CD14-positive monocyte (primary cell): ENCODE results near the gene VPS37C. TPM values are rescaled to one million over a fixed set of nuclear protein-coding genes. Genes with fewer than 3 reads are reported as not detected.
A peak's percentile ranks its signal among the peaks of the same experiment; 100 is the strongest.

Source experiments
- DNase-seq, 3 donors: peaks; one replicate each; pipeline ENCODE4 v3.0.0-alpha.2; 2011 to 2022
- H2AFZ ChIP-seq: 2 replicates; pipeline ENCODE4 v1.6.0; 2012; ENCODE audit warnings: mild to moderate bottlenecking, low read depth, low read length, inconsistent platforms; ENCODE audit not compliant: insufficient read depth, poor library complexity, severe bottlenecking
- H3K27ac ChIP-seq, 2 donors: 1 replicate in 1 of 2; 2 replicates in 1 of 2; pipeline ENCODE4 v1.5.1; 2012 to 2013; ENCODE audit warnings: low read length in 2 of 2, control low read depth in 1 of 2, inconsistent platforms in 1 of 2, low read depth in 1 of 2, mild to moderate bottlenecking in 1 of 2
- H3K27me3 ChIP-seq, 2 donors: one replicate each; pipeline versions ENCODE4 v1.6.0 to v1.6.1; 2011 to 2013; ENCODE audit warnings: low read length in 2 of 2; ENCODE audit not compliant: control insufficient read depth in 2 of 2, insufficient read depth in 2 of 2
- H3K36me3 ChIP-seq, 2 donors: replicated peaks in 1 of 2; 1 replicate in 1 of 2; 2 replicates in 1 of 2; pipeline versions ENCODE4 v1.5.1 to v1.6.1; 2012 to 2013; ENCODE audit warnings: low read length in 2 of 2, control low read depth in 1 of 2, inconsistent platforms in 1 of 2, mild to moderate bottlenecking in 1 of 2; ENCODE audit not compliant: insufficient read depth in 2 of 2, control insufficient read depth in 1 of 2
- H3K4me1 ChIP-seq, 2 donors: 1 replicate in 1 of 2; 2 replicates in 1 of 2; pipeline versions ENCODE4 v1.5.1 to v1.6.1; 2012 to 2013; ENCODE audit warnings: low read length in 2 of 2, control low read depth in 1 of 2, inconsistent platforms in 1 of 2, mild to moderate bottlenecking in 1 of 2, moderate library complexity in 1 of 2; ENCODE audit not compliant: insufficient read depth in 2 of 2, control insufficient read depth in 1 of 2
- H3K4me2 ChIP-seq: replicated peaks from 2 replicates; pipeline ENCODE3; 2012; ENCODE audit warnings: low read length, moderate library complexity, mild to moderate bottlenecking; ENCODE audit not compliant: poor library complexity, severe bottlenecking; ENCODE audit errors: extremely low read depth
- H3K4me3 ChIP-seq, 3 experiments: fragments of 200-600 bp in 1 of 3; sonication (generic) in 1 of 3; replicated peaks in 1 of 3; 1 replicate in 2 of 3; 2 replicates in 1 of 3; pipeline ENCODE4 v1.5.1; 2011 to 2013; ENCODE audit warnings: low read length in 3 of 3, mild to moderate bottlenecking in 3 of 3, control low read depth in 2 of 3, low read depth in 2 of 3, inconsistent platforms in 1 of 3, moderate library complexity in 1 of 3
- H3K79me2 ChIP-seq: 2 replicates; pipeline ENCODE4 v1.6.0; 2012; ENCODE audit warnings: mild to moderate bottlenecking, control low read depth, inconsistent platforms, low read length, moderate library complexity; ENCODE audit not compliant: insufficient read depth
- H3K9ac ChIP-seq: 2 replicates; pipeline ENCODE4 v1.6.0; 2017; ENCODE audit warnings: low read length, mild to moderate bottlenecking; ENCODE audit not compliant: insufficient read depth, poor library complexity, severe bottlenecking
- H3K9me3 ChIP-seq, 2 donors: replicated peaks in 1 of 2; 1 replicate in 1 of 2; 2 replicates in 1 of 2; pipeline versions ENCODE4 v1.5.1 to v1.6.1; 2012 to 2013; ENCODE audit warnings: low read length in 2 of 2, control low read depth in 1 of 2; ENCODE audit not compliant: control insufficient read depth in 1 of 2, insufficient read depth in 1 of 2
- H4K20me1 ChIP-seq: 2 replicates; pipeline ENCODE4 v1.6.0; 2012; ENCODE audit warnings: mild to moderate bottlenecking, low read length, control low read depth, moderate library complexity; ENCODE audit not compliant: insufficient read depth
- H3K27ac Mint-ChIP-seq, 7 donors: one replicate each; pipeline ENCODE4 v1.8.0; 2020; ENCODE audit warnings: mild to moderate bottlenecking in 7 of 7, mixed read lengths in 7 of 7, moderate library complexity in 6 of 7, inconsistent platforms in 2 of 7
- H3K27me3 Mint-ChIP-seq, 3 donors: one replicate each; pipeline ENCODE4 v1.8.0; 2021 to 2022; ENCODE audit warnings: low read depth in 3 of 3, mild to moderate bottlenecking in 3 of 3, mixed read lengths in 3 of 3, moderate library complexity in 3 of 3, inconsistent platforms in 1 of 3
- H3K36me3 Mint-ChIP-seq, 2 donors: one replicate each; pipeline ENCODE4 v1.8.0; 2020; ENCODE audit warnings: mixed read lengths in 2 of 2, inconsistent platforms in 1 of 2, mild to moderate bottlenecking in 1 of 2
- H3K4me1 Mint-ChIP-seq: one replicate; pipeline ENCODE4 v1.8.0; 2020; ENCODE audit warnings: mild to moderate bottlenecking, mixed read lengths
- H3K4me3 Mint-ChIP-seq, 2 donors: one replicate each; pipeline ENCODE4 v1.8.0; 2020; ENCODE audit warnings: mild to moderate bottlenecking in 2 of 2, mixed read lengths in 2 of 2, moderate library complexity in 1 of 2
- H3K9me3 Mint-ChIP-seq, 7 donors: one replicate each; pipeline ENCODE4 v1.8.0; 2020 to 2022; ENCODE audit warnings: mixed read lengths in 7 of 7, mild to moderate bottlenecking in 6 of 7, moderate library complexity in 6 of 7, inconsistent platforms in 2 of 7
- WGBS: methylation state at CpG from one replicate; pipeline ENCODE4 v1.1.5; 2013; ENCODE audit warnings: missing lambda C conversion rate; ENCODE audit not compliant: insufficient coverage; 5-methylcytosine and 5-hydroxymethylcytosine counted together
- intact Hi-C, 2 donors: fragments of 100-400 bp; cut with micrococcal nuclease; formaldehyde crosslinking; loops; one replicate each; pipeline versions ENCODE4 v1.15.0 to v1.15.1; 2023
- polyA plus RNA-seq, 3 donors: library from polyadenylated mRNA; depleted of rRNA in 1 of 3; unstranded in 2 of 3; stranded (reverse) in 1 of 3; fragments of 300-500 nt in 2 of 3; fragments of >200 nt in 1 of 3; fragmentation: Illumina TruSeq in 2 of 3; gene quantifications; 1 replicate in 2 of 3; 2 replicates in 1 of 3; pipeline ENCODE4 v1.2.3, GENCODE V29; 2012 to 2021
- TF ChIP-seq, protein P1 (sequence below): fragments of 200-600 bp; IDR thresholded peaks from one replicate; pipeline ENCODE4 v1.8.0; 2022; ENCODE audit warnings: antibody characterized with exemption, mild to moderate bottlenecking

VPS37C gene
- polyA plus RNA-seq, 3 donors = 1.9 to 25.1 (median 3.8) TPM

DNA sequence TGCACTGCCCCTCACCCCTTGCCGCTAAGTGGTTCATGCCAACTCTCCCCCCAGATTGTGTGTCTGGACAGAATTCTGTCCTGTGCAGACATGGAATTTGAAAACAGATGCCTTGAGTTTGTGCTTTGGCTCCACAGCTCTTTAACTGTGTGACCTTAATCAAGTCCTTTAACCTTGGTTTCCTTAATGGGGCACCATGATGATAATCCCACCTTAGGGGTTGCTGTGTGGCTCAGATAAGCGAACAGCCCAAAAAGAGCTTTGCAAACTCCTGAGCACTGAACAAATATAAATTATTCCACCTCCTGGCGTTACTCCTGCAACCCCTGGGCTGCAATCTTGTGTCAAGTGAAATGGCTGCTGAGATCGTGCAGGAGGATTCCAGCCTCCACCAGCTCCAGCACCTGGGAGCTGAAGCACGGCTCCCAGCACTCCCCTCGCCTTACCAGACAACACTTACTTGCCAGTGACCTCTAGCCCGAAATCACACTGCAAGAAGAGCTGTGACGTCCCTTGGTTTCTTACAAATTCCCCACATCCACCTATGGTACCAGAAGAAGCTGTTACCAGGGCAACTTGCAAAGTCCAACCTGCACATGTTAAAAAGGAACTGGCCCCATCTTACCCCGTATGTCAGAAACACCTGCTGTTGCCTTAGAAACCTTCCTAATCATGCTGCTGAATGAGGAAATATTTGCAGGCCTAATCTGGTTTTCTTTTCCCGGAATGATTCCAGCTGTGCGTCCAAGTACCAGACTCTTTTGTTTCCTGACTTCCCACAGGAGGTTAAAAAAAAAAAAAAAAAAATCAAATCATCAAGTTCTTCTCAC lies 13.2 kb downstream of the VPS37C start:
- intact Hi-C loops = no loop called here
- 77% methylated on average over 9 of the region's 11 CpGs for WGBS
- no peak overlapping the region for H3K4me3 Mint-ChIP-seq
- Histone ChIP-seq H3K79me2 (peaks cover 98% of the 10 kb centered on the region), H3K36me3 (peaks cover 0 to 5% of the 10 kb centered on the region in 2 donors), H3K27ac (peak overlapping the region in 1 of 2 donors; percentile 63), H4K20me1 (peaks cover 94% of the 10 kb centered on the region), H3K27me3 (no peaks in the 10 kb centered on the region), H2AFZ (no peak overlapping the region), H3K9ac (no peak overlapping the region), H3K4me2 (peak overlapping the region; percentile 52), H3K4me1 (peaks cover 39 to 54% of the 10 kb centered on the region in 2 donors), H3K4me3 (peak overlapping the region in 1 of 3 experiments; percentile 28), H3K9me3 (no peaks in the 10 kb centered on the region)
- no peaks in the 10 kb centered on the region for H3K27me3 Mint-ChIP-seq
- TF ChIP-seq, protein P1, sequence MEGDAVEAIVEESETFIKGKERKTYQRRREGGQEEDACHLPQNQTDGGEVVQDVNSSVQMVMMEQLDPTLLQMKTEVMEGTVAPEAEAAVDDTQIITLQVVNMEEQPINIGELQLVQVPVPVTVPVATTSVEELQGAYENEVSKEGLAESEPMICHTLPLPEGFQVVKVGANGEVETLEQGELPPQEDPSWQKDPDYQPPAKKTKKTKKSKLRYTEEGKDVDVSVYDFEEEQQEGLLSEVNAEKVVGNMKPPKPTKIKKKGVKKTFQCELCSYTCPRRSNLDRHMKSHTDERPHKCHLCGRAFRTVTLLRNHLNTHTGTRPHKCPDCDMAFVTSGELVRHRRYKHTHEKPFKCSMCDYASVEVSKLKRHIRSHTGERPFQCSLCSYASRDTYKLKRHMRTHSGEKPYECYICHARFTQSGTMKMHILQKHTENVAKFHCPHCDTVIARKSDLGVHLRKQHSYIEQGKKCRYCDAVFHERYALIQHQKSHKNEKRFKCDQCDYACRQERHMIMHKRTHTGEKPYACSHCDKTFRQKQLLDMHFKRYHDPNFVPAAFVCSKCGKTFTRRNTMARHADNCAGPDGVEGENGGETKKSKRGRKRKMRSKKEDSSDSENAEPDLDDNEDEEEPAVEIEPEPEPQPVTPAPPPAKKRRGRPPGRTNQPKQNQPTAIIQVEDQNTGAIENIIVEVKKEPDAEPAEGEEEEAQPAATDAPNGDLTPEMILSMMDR = no peak
- no peaks in the 10 kb centered on the region for H3K9me3 Mint-ChIP-seq
- DNase-seq = no peak
- peaks cover 33 to 63% of the 10 kb centered on the region in 2 donors for H3K36me3 Mint-ChIP-seq
- H3K4me1 Mint-ChIP-seq = peaks cover 67% of the 10 kb centered on the region
- peak overlapping the region in 4 of 7 donors; percentile 38 to 79 (median 70) for H3K27ac Mint-ChIP-seq

- Mint-ChIP-seq H3K27me3 (no peaks in the 10 kb centered on the region), H3K36me3 (peaks cover 30 to 62% of the 10 kb centered on the region in 2 donors), H3K4me3 (peak overlapping the region in 1 of 2 donors; percentile 78), H3K9me3 (no peaks in the 10 kb centered on the region), H3K4me1 (peaks cover 62% of the 10 kb centered on the region), H3K27ac (peak overlapping the region in 6 of 7 donors; percentile 64 to 85 (median 78))
- 3% methylated on average over 4 of the region's 10 CpGs for WGBS
- Histone ChIP-seq H2AFZ (no peak overlapping the region), H3K4me3 (peak overlapping the region in 1 of 3 experiments; percentile 28), H3K4me2 (peak overlapping the region; percentile 52), H3K27ac (peak overlapping the region; percentile 4 to 63), H4K20me1 (peaks cover 92% of the 10 kb centered on the region), H3K9ac (no peak overlapping the region), H3K79me2 (peaks cover 96% of the 10 kb centered on the region), H3K4me1 (peaks cover 39 to 54% of the 10 kb centered on the region in 2 donors), H3K36me3 (peaks cover 0 to 5% of the 10 kb centered on the region in 2 donors), H3K27me3 (no peaks in the 10 kb centered on the region), H3K9me3 (no peaks in the 10 kb centered on the region)
- no peak for DNase-seq
- TF ChIP-seq, protein P1 = no peak
- intact Hi-C loops = no loop called here
Observed at GRCh38 chr11:61147271-61147670, 14.0 kb downstream of the VPS37C start.
